NCI-H69 (cell line): ENCODE results near the gene RAB36.

ENCODE experiments used
- DNase-seq: peaks from one replicate; lab custom pipeline; 2025; lab: John Stamatoyannopoulos, UW

The RAB36 gene

GRCh38 chr22:23158516-23159290 is 13.4 kb downstream of the RAB36 start:
- DNase-seq: peak; percentile 64

- DNase-seq: peak; percentile 59
Observed at GRCh38 chr22:23159291-23159630, 14.0 kb downstream of the RAB36 start.

- DNase-seq: no peak
Observed at GRCh38 chr22:23161029-23161428, 15.8 kb downstream of the RAB36 start.

GRCh38 chr22:23161574-23161973 is 16.3 kb downstream of the RAB36 start:
- DNase-seq: no peak

GRCh38 chr22:23163665-23164064 is 18.4 kb downstream of the RAB36 start:
- DNase-seq: no peak

GRCh38 chr22:23164091-23164490 is 18.8 kb downstream of the RAB36 start:
- no peak for DNase-seq

GRCh38 chr22:23166042-23166831 is 21.0 kb downstream of the RAB36 start:
- DNase-seq: no peak

GRCh38 chr22:23166841-23167616 is 21.8 kb downstream of the RAB36 start:
- DNase-seq: peak; percentile 50

GRCh38 chr22:23168391-23169042 is 23.2 kb downstream of the RAB36 start:
- no peak for DNase-seq

- no peak for DNase-seq
Observed at GRCh38 chr22:23169043-23169406, 23.7 kb downstream of the RAB36 start.

GRCh38 chr22:23175817-23176644 is 30.8 kb downstream of the RAB36 start:
- no peak for DNase-seq

- no peak for DNase-seq
Observed at GRCh38 chr22:23176645-23177027, 31.4 kb downstream of the RAB36 start.

- no peak for DNase-seq
Observed at GRCh38 chr22:23177197-23177596, 31.9 kb downstream of the RAB36 start.

- peak; percentile 78 for DNase-seq
Observed at GRCh38 chr22:23178512-23179254, 33.4 kb downstream of the RAB36 start.

- peak; percentile 77 for DNase-seq
Observed at GRCh38 chr22:23179381-23180299, 34.4 kb downstream of the RAB36 start.

- peak; percentile 87 for DNase-seq
Observed at GRCh38 chr22:23180301-23180892, 35.1 kb downstream of the RAB36 start, which contains the start of gene BCR. TSS of gene BCR (plus strand) at chr22:23180509. CDS start at chr22:23180961, 452 bp downstream.

GRCh38 chr22:23180893-23181720 is 35.8 kb downstream of the RAB36 start:
- DNase-seq: peak; percentile 77

GRCh38 chr22:23181721-23182308 is 36.5 kb downstream of the RAB36 start:
- DNase-seq: peak; percentile 67
